BJ (cell line): Measurements from ENCODE around the gene ANKRD23. TPM values are rescaled to one million over a fixed set of nuclear protein-coding genes. Genes with fewer than 3 reads are reported as not detected.

Source experiments
- CTCF ChIA-PET: fragments of 350-600 bp; formaldehyde crosslinking; extraction: SDS; loops from one replicate; lab custom pipeline; 2021; ENCODE audit warnings: antibody characterized with exemption, inconsistent platforms; lab: Yijun Ruan, JAX
- POLR2A ChIA-PET: fragments of 300-600 bp; sonication (Branson Sonifier 250); formaldehyde crosslinking; extraction: SDS; loops from one replicate; lab custom pipeline; 2021; ENCODE audit warnings: antibody characterized with exemption; lab: Charles Lee
- DNase-seq: peaks from one replicate; pipeline ENCODE4 v3.0.0-alpha.2; 2011; ENCODE audit warnings: low read depth
- H3K27me3 ChIP-seq: 2 replicates; pipeline ENCODE4 v1.6.0; 2011; ENCODE audit warnings: low read length; ENCODE audit not compliant: control insufficient read depth, insufficient read depth
- H3K36me3 ChIP-seq: 2 replicates; pipeline ENCODE4 v1.5.1; 2011; ENCODE audit warnings: low read length; ENCODE audit not compliant: control insufficient read depth, insufficient read depth
- H3K4me3 ChIP-seq: 2 replicates; pipeline ENCODE4 v1.5.1; 2011; ENCODE audit warnings: low read depth, mild to moderate bottlenecking, control low read depth, low read length
- CTCF ChIP-seq: IDR thresholded peaks from 2 replicates; pipeline ENCODE4 v1.5.1; 2011; ENCODE audit warnings: low read depth, mild to moderate bottlenecking, control low read depth, inconsistent platforms, low read length, moderate library complexity; ENCODE audit not compliant: insufficient read depth
- polyA plus RNA-seq: library from polyadenylated mRNA; depleted of rRNA; stranded (reverse); fragments of >200 nt; gene quantifications from 2 replicates; pipeline ENCODE4 v1.2.3, GENCODE V29; 2011

ANKRD23 gene
- polyA plus RNA-seq, 1 experiment: 1.4 TPM

- no peak for TF ChIP-seq CTCF
- ChIA-PET POLR2A (no interaction called here), CTCF (interaction anchor here (1.9 kb wide), 1 partner anchor 89 kb away, joined by 8 read pairs; no protein-coding TSS in a partner anchor)
- DNase-seq: no peak
- Histone ChIP-seq H3K27me3 (no peaks in the 10 kb centered on the region), H3K36me3 (peaks cover 48% of the 10 kb centered on the region), H3K4me3 (no peak overlapping the region)
These were observed 17.3 kb upstream of the ANKRD23 start for GRCh38 chr2:96861074-96861473.

GRCh38 chr2:96860065-96861029, 16.5 kb upstream of the ANKRD23 start:
- ChIA-PET POLR2A (no interaction called here), CTCF (interaction anchor here (1.9 kb wide), 1 partner anchor 90 kb away, joined by 8 read pairs; no protein-coding TSS in a partner anchor)
- Histone ChIP-seq H3K27me3 (no peaks in the 10 kb centered on the region), H3K4me3 (no peak overlapping the region), H3K36me3 (peaks cover 42% of the 10 kb centered on the region)
- TF ChIP-seq CTCF: no peak
- no peak for DNase-seq

GRCh38 chr2:96859681-96860064, 15.9 kb upstream of the ANKRD23 start:
- no peak for DNase-seq
- ChIA-PET CTCF (interaction anchor here (1.2 to 2.4 kb wide), 2 partner anchors 87 to 253 kb away, joined by 4 to 13 read pairs; partner anchors contain the start of gene ANKRD36), POLR2A (no interaction called here)
- peaks cover 36% of the 10 kb centered on the region for H3K36me3 ChIP-seq
- H3K4me3 ChIP-seq: no peak overlapping the region
- H3K27me3 ChIP-seq: no peaks in the 10 kb centered on the region
- TF ChIP-seq CTCF: no peak

GRCh38 chr2:96859099-96859649, 15.4 kb upstream of the ANKRD23 start:
- Histone ChIP-seq H3K27me3 (no peaks in the 10 kb centered on the region), H3K36me3 (peaks cover 31% of the 10 kb centered on the region), H3K4me3 (no peak overlapping the region)
- ChIA-PET CTCF (interaction anchor here (0.8 to 4.2 kb wide), 11 partner anchors 9 to 253 kb away, joined by 4 to 94 read pairs (median 8); partner anchors contain the start of genes ANKRD36 and SEMA4C), POLR2A (no interaction called here)
- no peak for DNase-seq
- no peak for TF ChIP-seq CTCF
